GM19025 (cell line): ENCODE data around the gene SF1.
A peak's percentile ranks its signal among the peaks of the same experiment; 100 is the strongest.

Experiments used
- ATAC-seq: cut with Tn5 transposase; IDR thresholded peaks from one replicate; pipeline ENCODE4 v1.9.1; 2021; ENCODE audit warnings: mild to moderate bottlenecking, low read depth, moderate library complexity; ENCODE audit not compliant: unreplicated experiment

SF1 gene

GRCh38 chr11:64729851-64730382, 48.4 kb downstream of the SF1 start:
- ATAC-seq: no peak

GRCh38 chr11:64728757-64729365, 49.5 kb downstream of the SF1 start:
- no peak for ATAC-seq

GRCh38 chr11:64726867-64727530, 51.3 kb downstream of the SF1 start:
- ATAC-seq: no peak

DNA sequence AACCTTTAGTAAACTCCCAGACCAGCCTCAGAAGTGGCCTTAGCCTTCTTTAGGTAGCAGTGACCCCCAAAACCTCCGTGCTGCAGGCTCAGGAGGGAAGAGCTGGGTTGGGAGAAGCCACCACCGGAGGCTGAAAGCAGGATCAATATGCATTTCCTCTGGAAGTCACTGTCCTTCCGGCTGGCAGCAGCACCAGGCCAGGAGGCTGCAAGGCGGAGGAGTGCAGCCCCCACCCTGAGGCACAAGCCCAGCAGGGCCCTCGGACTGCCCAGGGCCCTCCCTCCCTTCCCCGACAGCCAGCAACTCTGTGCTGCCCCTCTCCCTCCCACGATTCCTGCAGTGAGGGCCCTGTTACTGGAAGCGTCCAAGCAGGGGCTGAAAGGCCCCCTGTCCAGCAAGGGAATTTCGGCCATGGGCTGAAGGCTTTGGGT, 52.1 kb downstream of the SF1 start:
- ATAC-seq: no peak

- ATAC-seq: no peak
These were observed 53.3 kb downstream of the SF1 start for GRCh38 chr11:64724863-64725532.

- ATAC-seq: no peak
These were observed 54.2 kb downstream of the SF1 start for GRCh38 chr11:64723907-64724862.

DNA sequence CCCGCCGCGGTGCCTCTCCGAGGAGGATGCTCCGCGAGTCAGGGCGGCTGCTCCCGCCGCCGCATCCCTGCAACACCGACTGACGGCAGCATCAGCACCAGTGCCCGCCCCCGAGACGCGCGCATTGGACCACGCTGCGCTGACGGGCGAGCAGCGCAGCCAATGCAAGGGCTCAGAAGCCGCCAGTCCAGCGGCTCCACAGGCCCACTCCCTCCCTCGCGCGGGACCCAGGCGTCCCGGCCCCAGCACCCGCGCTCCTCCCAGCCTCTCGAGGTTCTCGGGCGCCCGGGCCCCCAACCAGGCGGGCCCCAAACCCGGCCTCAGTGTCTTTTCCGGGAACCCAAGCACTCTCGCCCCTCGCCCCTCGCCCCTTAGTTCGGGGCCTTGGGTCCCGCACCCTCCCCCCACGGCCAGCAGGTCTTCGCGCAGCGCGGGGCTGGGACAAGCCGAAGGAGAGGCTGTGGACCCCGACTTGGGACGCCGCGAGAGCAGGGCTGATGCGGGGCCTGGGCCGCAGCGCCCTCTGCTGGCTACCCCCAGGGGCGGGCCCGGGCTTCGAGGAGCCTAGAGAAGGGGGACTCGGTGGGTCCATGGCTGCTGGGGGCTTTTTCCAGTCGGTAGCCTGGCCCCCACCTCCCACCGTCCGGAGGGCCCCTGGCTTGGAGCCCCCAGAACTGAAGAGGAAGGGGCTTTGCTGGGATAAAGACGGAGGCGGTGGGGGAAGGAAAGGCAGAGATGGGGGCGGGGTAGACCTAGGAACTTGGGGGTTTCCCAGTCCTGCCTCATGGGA, 55.0 kb downstream of the SF1 start, which contains the start of gene NRXN2:
Gene NRXN2 (minus strand): TSS at position 81 of the 790 bp plus-strand sequence. CDS start 9,498 bp downstream, outside the sequence.
- ATAC-seq: peak; percentile 93

DNA sequence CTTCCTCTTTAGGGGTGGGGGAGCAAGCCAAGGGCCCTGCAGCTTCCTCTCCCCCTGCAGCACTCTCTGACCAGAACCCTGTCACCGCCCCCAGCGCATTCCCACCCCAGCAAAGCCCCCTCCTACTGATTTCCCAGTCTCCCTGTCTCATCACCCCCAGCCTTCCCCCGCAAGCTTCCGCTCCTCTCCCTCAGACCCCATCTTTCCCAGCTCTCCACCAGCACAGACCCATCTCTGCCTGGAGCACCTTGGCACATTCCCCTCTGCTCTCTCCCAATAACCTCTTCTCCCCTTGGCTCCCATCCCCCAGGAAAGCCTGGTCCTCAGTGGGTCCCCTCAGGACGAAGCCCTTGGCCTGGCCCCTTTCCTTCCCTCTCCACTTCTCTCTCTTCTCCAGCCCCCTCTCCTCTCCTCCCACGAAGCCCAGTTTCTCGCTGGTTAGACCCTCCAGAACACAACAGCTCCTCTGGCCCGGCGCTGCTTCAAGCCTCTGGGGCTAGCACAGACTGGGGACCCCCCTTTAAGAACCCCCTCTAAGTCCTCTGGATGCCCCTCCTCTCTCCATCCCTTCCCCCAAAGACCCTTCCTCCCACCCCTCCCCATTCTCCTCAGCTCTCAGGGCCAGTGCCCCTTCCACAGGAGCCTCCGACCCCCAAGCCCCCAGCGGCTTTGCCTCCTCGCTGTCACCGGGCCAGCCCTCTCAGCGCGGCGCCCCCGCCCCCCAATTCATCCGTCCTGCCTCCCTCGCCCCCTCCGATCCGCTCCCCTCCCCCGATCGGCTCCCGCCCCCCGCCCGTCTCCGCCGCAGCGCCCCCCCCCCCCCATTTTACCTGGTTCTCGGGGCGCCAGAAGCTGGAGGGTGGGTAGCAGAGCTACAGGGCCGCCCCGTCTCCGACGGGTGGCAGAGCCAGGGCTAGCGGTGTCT, 55.9 kb downstream of the SF1 start:
- no peak for ATAC-seq

GRCh38 chr11:64721359-64721699, 57.0 kb downstream of the SF1 start:
- ATAC-seq: no peak

- ATAC-seq: no peak
These were observed 57.5 kb downstream of the SF1 start for GRCh38 chr11:64720640-64721358.

DNA sequence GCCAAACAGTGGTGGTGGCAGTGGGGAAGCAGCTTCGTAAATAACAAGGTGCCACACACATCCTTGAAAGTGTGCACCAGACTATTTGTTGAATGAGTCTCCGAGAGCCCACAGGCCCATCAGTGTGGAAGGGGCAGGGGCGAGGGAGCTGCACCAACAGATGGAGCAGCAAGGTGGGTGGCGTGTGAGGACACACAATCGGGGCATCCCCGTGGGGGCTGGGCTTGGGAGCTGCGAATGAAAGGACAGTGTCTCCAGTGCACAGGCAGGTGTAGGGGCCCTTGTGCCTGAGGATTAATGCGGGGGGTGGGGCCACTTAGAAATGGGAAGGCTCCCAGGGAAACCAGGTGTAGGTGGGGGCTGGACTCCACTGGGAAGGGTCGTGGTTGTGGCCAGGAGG, 58.2 kb downstream of the SF1 start:
- ATAC-seq: no peak

GRCh38 chr11:64719406-64719805, 58.9 kb downstream of the SF1 start:
- ATAC-seq: no peak

DNA sequence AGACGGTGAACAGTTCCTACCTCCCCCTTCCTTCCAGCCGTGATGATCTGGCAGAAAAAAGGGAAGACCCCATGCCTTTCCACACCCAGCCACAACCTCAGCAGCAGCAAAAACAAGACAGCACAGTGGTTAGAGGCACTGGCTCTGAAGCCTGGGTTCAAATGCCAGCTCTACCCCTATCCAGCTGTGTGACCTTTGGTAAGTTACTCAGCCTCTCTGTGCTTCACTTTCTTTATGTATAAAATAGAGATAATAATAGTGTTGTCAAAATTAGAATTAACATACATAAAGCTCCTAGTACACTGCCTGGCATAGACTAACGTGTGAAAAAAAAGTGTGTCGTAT, 59.6 kb downstream of the SF1 start:
- ATAC-seq: no peak

GRCh38 chr11:64718084-64718779, 60.1 kb downstream of the SF1 start:
- ATAC-seq: no peak

DNA sequence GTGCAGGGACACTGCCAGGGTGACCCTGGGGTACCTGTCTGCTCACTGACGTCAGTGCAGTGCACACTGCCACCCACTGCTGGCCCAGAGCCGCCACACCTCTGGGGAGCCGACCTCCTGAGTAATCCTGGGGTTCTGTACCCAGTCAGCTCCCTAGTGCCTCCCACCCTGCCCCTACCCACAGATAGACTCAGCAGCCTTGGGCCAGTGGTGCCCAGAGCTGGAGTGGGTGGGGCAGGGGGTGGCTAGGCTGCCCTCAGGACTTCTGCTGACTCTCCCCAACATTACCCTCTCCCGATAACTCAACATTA, 61.1 kb downstream of the SF1 start:
- no peak for ATAC-seq

DNA sequence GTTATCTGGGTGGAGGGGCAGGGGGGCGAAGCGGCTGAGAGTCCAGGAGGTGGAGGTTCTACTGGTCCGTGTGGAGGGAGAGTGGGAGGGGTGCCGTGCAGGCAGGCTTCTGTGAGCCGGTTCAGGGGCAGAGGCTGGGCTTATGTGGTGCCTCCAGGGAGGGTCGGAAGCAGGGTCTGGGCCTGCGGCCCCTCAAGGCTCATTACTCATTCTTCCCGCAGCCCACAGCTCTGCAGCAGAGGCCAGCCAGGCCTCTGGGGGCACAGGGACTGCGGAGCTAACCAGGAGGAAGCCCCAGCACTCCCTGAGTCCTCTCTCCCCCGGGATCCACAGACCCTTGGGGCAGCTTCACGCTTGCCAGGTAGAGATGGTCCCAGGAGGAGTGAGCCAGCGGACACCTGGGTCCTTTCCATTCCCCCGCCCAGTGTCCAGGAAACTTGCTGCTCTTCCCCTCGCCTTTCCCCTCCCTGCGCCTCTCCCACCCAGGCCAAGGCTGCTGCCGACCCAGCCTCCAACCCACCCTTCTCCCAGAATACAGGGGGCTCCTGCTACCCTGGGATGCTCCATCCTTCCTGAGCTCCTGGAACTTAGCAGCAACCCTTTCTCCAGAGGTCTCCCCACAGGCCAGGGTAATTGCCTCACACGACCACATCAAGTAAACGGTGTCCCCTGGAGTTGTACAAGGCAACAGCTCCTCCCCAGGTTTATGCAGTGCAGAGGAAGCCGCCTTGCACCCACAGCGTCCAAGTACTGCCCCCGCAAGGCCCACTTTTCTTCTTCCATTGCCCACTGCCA, 61.7 kb downstream of the SF1 start:
- ATAC-seq: no peak
